22Rv1 (cell line): ENCODE results near the gene FBXL13.

ENCODE experiments used
- H3K27ac ChIP-seq: fragments of 450-650 bp; 2 replicates; pipeline ENCODE4 v1.5.1; 2017
- ZFX ChIP-seq: fragments of 450-650 bp; IDR thresholded peaks from 2 replicates; pipeline ENCODE4 v1.6.1; 2017; ENCODE audit warnings: antibody characterized with exemption, borderline replicate concordance
- TF ChIP-seq, protein P1 (sequence below): fragments of 450-650 bp; IDR thresholded peaks from 2 replicates; pipeline ENCODE4 v1.5.1; 2017; ENCODE audit warnings: mild to moderate bottlenecking

FBXL13 gene

DNA sequence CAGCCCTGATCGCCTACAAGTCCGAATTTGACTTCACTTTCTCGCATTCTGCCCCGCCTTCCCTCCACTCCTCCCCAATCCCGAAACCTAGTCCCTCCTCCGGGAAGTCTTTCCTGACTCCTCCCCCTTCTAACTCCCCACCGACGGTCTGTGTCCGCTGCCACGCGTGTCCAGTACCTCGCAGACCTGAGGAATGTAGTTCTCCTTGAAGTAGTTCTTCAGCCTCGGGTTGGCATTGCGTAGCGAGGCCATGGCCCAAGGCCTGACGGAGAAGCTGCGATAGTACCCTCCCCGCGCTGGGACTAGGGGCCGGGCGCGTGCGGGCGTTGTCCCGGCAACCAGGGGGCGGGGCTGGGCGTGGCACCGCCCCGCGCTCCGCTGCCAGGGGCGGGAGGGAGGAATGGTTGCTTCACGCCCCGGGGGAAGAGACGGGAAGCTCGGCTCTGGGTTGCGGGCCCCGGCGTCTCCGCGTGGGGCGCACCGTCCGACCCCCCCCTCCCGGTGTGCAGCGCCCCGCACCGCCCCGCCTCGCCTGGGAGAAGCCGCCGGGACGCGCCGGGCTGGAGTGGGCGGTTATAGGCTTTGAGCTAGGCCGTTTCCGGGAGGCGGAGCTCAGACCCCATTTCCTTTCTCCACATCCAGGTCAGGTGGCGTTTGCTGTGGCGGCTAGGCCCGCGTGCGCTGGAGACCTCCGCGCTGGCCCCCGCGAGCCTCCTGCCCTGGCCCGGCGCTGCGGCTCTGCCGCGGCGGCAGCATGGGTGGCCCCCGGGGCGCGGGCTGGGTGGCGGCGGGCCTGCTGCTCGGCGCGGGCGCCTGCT, at the start of gene FBXL13, which contains the start of gene ARMC10:
Gene FBXL13 (minus strand): TSS at position 278 of the 818 bp plus-strand sequence.
Gene ARMC10 (plus strand): TSS at position 622 of the 818 bp plus-strand sequence. CDS start 133 bp downstream, at position 755.
- TF ChIP-seq, protein P1, sequence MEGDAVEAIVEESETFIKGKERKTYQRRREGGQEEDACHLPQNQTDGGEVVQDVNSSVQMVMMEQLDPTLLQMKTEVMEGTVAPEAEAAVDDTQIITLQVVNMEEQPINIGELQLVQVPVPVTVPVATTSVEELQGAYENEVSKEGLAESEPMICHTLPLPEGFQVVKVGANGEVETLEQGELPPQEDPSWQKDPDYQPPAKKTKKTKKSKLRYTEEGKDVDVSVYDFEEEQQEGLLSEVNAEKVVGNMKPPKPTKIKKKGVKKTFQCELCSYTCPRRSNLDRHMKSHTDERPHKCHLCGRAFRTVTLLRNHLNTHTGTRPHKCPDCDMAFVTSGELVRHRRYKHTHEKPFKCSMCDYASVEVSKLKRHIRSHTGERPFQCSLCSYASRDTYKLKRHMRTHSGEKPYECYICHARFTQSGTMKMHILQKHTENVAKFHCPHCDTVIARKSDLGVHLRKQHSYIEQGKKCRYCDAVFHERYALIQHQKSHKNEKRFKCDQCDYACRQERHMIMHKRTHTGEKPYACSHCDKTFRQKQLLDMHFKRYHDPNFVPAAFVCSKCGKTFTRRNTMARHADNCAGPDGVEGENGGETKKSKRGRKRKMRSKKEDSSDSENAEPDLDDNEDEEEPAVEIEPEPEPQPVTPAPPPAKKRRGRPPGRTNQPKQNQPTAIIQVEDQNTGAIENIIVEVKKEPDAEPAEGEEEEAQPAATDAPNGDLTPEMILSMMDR, result peak; percentile 62
- TF ChIP-seq ZFX, result no peak
- peak within 1 kb of the TSS; percentile 94 for H3K27ac ChIP-seq

DNA sequence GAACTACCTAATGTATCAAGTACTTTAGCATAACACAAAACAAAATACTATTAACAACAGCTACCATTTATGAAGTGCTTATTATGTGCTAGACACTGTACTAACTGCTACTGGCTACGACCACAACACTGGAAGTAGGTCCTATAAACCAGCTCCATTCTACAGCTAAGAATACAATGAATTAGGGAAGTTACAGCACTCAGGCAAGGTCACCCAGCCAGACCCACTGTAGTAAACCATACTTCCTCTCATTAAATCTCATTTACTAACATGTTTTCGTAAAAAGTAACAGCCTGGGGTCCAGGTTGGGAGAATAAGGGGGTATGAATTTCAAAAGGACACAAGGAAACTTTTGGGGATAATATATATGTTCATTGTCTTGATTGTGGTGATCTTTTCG, 48.9 kb upstream of the FBXL13 start:
- TF ChIP-seq, protein P1, result no peak
- TF ChIP-seq ZFX, result no peak
- H3K27ac ChIP-seq, result no peak overlapping the region

DNA sequence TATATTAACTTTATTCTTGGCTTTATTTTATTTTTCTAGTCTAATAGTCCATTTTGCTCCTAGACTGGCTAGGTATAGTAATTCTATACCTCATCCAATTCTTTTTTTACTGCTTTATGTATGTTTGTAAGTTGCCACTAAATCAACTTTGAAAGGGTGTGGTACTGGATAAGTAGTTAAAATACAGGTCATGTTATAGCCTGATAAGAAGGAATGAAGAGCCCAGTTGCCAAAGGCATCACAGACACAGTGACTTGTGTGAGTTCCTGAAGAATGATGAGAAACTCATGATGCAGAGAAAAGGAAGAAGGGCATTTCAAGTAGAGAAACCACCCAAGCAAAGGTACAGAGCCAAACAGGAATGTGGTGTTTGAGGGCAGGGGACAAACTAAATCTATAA, 47.0 kb upstream of the FBXL13 start:
- H3K27ac ChIP-seq, result no peak overlapping the region
- TF ChIP-seq, protein P1, result no peak
- no peak for TF ChIP-seq ZFX

DNA sequence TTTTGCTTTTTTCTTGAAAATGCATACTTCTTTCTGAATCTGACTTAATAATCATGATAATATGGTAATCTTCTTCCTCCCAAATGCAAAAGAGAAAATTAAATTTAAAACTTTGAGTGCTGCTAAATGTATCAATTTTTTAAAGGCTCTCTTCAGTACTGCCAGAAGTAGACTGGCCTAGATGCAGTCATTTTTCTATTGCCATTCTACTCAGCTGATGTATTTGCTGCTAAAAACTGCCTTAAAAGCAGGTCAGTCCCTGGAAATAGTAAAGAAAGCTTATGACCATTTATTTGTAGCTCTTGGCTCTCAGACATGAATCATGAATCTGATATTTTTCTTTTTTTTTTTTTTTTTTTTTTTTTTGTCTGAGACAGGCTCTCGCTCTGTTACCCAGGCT, 45.8 kb upstream of the FBXL13 start:
- no peak overlapping the region for H3K27ac ChIP-seq
- TF ChIP-seq, protein P1, result no peak
- TF ChIP-seq ZFX, result no peak

DNA sequence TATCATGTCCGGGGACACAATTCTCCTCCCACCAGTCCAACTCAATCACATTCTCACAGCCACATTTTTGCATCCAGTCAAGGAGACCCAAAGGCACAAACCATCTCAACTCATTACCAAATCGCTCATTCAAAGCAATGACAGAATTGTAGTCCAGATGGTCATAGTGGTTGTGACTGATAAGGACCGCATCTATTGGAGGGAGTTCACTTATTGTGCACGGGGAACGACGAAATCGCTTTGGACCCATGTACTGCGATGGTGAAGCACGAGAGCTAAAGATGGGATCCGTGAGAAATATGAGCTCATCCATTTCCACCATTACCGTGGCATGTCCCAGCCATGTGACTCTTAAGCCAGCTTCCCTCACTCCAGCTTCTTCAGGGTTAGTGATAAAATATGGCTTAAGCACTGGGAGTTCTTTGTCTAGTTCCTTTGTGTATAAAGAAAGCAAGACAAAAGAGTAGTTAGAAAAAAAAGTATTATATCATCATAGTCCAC, 45.2 kb upstream of the FBXL13 start:
- H3K27ac ChIP-seq, result no peak overlapping the region
- no peak for TF ChIP-seq ZFX

DNA sequence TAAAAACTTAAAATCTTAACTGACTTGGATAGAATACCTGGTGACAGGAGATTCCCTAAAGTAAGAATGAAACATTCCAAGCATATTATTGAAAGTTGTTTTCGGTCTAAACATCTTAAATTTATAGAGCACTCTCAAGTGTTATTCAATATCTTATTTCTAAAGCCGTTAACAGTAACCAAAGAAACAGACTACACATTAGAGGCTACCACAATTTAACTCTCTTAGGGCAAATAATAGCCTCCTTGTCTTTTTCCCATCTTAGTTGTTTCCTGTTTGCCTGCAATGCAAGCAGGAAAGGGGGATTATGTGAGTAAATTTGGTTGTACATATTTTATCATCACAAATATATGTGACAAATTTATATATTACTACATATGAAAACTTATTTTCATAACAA, 42.9 kb upstream of the FBXL13 start:
- H3K27ac ChIP-seq, result no peak overlapping the region
- TF ChIP-seq ZFX, result no peak
- TF ChIP-seq, protein P1, result no peak

DNA sequence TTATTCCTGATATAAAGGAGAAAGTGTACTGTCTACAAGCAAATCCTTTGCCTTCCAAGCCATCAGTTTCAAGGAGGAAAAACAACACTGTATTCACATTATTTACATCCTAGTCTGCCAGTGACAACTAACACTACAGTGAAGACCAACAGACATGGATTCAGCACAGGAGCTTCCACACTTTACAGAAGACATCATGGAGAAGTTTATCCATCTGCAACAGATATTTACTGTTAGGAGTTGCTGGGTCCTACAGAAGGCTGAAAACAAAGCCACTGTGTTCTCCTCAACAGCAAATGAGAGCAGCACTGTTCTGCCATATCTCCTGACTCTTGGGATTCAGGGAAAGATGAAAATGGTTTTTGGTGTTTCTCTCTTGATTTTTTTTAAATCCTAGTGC, 42.4 kb upstream of the FBXL13 start:
- peak overlapping the region; percentile 39 for H3K27ac ChIP-seq
- no peak for TF ChIP-seq ZFX

DNA sequence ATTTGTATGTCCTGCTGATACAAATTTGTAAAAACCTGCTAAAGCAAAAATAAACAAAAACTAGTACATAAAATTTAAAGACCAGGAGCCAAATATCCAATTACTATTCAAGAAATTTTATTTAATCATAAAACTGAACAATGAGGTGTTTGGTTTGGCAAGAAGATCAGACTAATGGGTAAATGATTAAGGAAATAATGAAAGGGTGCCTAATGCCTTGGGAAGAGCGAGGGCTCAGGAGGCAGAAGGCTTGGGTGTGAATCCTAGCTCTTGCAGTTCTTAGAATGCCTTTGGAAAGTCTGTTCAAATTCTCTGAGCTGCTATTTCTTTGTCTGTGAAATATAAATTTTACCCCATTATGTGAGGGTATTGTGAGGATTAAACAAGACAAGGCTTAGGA, 41.9 kb upstream of the FBXL13 start:
- TF ChIP-seq, protein P1, result no peak
- TF ChIP-seq ZFX, result no peak
- peak overlapping the region; percentile 39 for H3K27ac ChIP-seq
